Endothelial cell (in vitro differentiated cells): ENCODE data around the gene KRT34. TPM values are rescaled to one million over a fixed set of nuclear protein-coding genes. Genes with fewer than 3 reads are reported as not detected.
A peak's percentile ranks its signal among the peaks of the same experiment; 100 is the strongest.

ENCODE experiments used
- DNase-seq: peaks from one replicate; pipeline ENCODE4 v3.0.0; 2021; ENCODE audit warnings: low spot score
- H3K27ac Mint-ChIP-seq: one replicate; pipeline ENCODE4 v1.8.0; 2021; ENCODE audit warnings: mixed read lengths, inconsistent platforms; ENCODE audit not compliant: unreplicated experiment
- H3K27me3 Mint-ChIP-seq: one replicate; pipeline ENCODE4 v1.8.0; 2021; ENCODE audit warnings: mild to moderate bottlenecking, moderate library complexity, mixed read lengths, inconsistent platforms; ENCODE audit not compliant: unreplicated experiment
- H3K36me3 Mint-ChIP-seq: one replicate; pipeline ENCODE4 v1.8.0; 2021; ENCODE audit warnings: mild to moderate bottlenecking, low read depth, mixed read lengths, inconsistent platforms; ENCODE audit not compliant: unreplicated experiment
- H3K4me1 Mint-ChIP-seq: one replicate; pipeline ENCODE4 v1.8.0; 2021; ENCODE audit warnings: mild to moderate bottlenecking, mixed read lengths, inconsistent platforms; ENCODE audit not compliant: unreplicated experiment
- H3K4me3 Mint-ChIP-seq: one replicate; pipeline ENCODE4 v1.8.0; 2021; ENCODE audit warnings: mild to moderate bottlenecking, mixed read lengths, inconsistent platforms; ENCODE audit not compliant: unreplicated experiment
- H3K9me3 Mint-ChIP-seq: one replicate; pipeline ENCODE4 v1.8.0; 2021; ENCODE audit warnings: mixed read lengths, inconsistent platforms; ENCODE audit not compliant: unreplicated experiment
- total RNA-seq: library from RNA; stranded (reverse); fragmentation: NEBNext Ultra II Directional; extraction: Animal tissue kit (Norgen Biotek cat#: 25700); gene quantifications from one replicate; pipeline ENCODE4 v1.2.1, GENCODE V29; 2021; ENCODE audit not compliant: unreplicated experiment
- TF ChIP-seq, protein P1 (sequence below): fragments of 200-600 bp; sonication (generic); IDR thresholded peaks from one replicate; pipeline ENCODE4 v1.5.0; 2021; ENCODE audit warnings: antibody characterized with exemption; ENCODE audit not compliant: unreplicated experiment

KRT34 gene
- total RNA-seq, 1 donor from 2014 or later, result not detected

DNA sequence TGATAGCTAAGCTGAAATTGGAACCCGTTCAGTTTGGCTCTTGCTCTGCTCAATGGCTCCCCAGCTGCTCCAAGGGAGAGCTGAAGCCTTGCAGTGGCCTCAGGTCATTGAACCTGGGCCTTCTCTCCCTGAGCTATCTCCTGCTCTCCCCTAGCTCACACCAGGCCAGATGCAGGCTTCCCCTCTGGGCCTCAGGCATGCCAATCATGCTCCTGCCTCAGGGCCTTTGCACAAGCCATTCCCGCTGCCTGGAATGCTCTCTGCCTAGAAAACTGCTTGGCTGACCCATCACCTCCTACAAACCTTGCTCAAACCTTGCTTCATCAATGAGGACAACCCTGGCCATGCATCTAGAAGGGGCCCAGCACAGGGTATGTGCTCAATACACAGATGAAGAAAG, 49.9 kb downstream of the KRT34 start:
- no peaks in the 10 kb centered on the region for H3K4me1 Mint-ChIP-seq
- H3K36me3 Mint-ChIP-seq, result no peaks in the 10 kb centered on the region
- no peak overlapping the region for H3K4me3 Mint-ChIP-seq

DNA sequence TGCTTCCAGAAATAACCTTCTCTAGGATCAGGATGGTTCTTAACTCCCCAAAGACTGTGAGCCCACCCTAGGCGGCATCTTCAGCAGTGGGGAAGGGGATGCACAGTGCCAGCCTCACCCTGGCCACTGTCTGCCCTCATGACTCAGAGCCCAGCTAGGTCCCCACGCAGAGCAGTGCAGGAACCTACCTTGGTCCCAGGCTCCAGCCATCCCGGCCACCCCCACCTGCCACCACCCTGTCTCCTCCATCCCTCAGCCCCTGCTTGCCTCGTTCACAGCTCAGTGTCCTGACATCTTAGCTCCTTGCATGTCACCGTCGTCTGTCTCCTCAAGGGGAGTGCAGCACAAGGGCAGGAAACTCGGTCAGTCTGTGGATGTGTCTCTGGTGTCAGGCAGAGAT, 50.5 kb downstream of the KRT34 start:
- Mint-ChIP-seq H3K4me1 (no peaks in the 10 kb centered on the region), H3K36me3 (no peaks in the 10 kb centered on the region), H3K27ac (no peak overlapping the region), H3K27me3 (peaks cover 9% of the 10 kb centered on the region), H3K9me3 (no peaks in the 10 kb centered on the region), H3K4me3 (no peak overlapping the region)
- DNase-seq, result no peak
- TF ChIP-seq, protein P1, sequence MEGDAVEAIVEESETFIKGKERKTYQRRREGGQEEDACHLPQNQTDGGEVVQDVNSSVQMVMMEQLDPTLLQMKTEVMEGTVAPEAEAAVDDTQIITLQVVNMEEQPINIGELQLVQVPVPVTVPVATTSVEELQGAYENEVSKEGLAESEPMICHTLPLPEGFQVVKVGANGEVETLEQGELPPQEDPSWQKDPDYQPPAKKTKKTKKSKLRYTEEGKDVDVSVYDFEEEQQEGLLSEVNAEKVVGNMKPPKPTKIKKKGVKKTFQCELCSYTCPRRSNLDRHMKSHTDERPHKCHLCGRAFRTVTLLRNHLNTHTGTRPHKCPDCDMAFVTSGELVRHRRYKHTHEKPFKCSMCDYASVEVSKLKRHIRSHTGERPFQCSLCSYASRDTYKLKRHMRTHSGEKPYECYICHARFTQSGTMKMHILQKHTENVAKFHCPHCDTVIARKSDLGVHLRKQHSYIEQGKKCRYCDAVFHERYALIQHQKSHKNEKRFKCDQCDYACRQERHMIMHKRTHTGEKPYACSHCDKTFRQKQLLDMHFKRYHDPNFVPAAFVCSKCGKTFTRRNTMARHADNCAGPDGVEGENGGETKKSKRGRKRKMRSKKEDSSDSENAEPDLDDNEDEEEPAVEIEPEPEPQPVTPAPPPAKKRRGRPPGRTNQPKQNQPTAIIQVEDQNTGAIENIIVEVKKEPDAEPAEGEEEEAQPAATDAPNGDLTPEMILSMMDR, result no peak

More for the DNA sequence above, 49.9 kb downstream of the KRT34 start:
- peaks cover 8% of the 10 kb centered on the region for H3K27me3 Mint-ChIP-seq
- no peak for DNase-seq
- no peak overlapping the region for H3K27ac Mint-ChIP-seq
- TF ChIP-seq, protein P1, result no peak
- H3K9me3 Mint-ChIP-seq, result no peaks in the 10 kb centered on the region

DNA sequence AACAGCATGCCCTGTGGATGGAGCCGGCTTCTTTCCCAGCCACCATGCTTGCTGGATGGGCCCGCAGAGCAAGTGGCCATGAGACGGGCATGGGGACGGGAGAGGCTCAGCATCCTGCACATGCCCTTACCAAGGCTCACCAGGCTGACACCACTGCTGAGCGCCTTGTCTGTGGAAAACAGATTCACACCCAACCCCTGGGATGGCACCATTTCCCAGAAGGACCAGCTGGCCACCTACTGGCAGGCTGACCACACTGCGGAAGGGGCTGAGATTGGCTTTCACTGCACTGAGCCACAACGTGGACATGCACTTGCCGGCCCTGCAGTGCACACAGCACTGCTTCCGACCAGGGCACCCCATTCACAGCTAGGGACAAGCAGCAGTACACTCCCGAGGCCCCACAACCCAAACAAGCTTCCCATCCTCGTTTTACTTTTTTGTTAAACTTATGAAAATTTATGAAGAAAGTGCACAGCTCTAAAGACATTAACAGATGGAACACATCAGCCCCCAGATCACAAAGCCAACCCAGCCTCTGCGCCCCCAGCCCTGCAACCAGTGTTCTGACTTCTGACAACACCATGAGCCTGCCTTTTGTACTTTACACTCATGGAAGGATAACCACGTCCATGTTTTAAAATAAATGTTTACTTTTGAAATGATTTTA, 52.7 kb downstream of the KRT34 start:
- H3K4me1 Mint-ChIP-seq, result no peaks in the 10 kb centered on the region
- H3K36me3 Mint-ChIP-seq, result no peaks in the 10 kb centered on the region
- H3K27me3 Mint-ChIP-seq, result peaks cover 9% of the 10 kb centered on the region
- TF ChIP-seq, protein P1, result peak; percentile 80
- H3K4me3 Mint-ChIP-seq, result peak overlapping the region; percentile 26
- H3K9me3 Mint-ChIP-seq, result no peaks in the 10 kb centered on the region
- DNase-seq, result peak; percentile 77
- no peak overlapping the region for H3K27ac Mint-ChIP-seq

DNA sequence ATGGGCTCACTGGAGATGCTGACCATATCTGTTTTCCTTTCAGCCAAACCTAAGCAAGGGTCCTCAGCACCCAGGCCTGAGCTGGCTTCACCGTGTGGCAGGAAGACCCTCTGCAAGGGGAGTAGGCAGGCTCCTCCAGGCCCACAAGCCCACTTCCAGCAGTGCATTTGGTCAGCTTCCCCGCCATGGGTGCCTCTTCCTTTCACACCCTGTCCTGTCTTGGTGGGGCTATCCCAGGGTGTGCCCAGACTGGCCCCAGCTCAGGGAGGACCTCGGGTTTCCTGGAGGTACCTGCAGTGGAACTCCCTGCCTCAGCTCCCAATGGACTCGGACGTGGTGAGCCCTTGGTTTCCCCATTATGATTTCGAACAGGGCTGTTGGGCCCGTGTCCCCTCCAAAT, 53.9 kb downstream of the KRT34 start:
- Mint-ChIP-seq H3K27ac (no peak overlapping the region), H3K27me3 (peaks cover 5% of the 10 kb centered on the region), H3K36me3 (no peaks in the 10 kb centered on the region), H3K4me3 (no peak overlapping the region), H3K9me3 (no peaks in the 10 kb centered on the region), H3K4me1 (no peaks in the 10 kb centered on the region)
- DNase-seq, result no peak
- TF ChIP-seq, protein P1, result no peak

Other genes with a start within 250 kb of the KRT34 start
- gene KRTAP4-6, start 241.8 kb downstream of the KRT34 start, total RNA-seq, result not detected
- not detected for gene KRTAP4-5, start 232.5 kb downstream of the KRT34 start, total RNA-seq
- gene KRTAP4-4, start 221.6 kb downstream of the KRT34 start, total RNA-seq, result not detected
- not detected for gene KRTAP4-3, start 214.1 kb downstream of the KRT34 start, total RNA-seq
- not detected for gene KRTAP4-2, start 204.1 kb downstream of the KRT34 start, total RNA-seq
- gene KRTAP4-1, start 197.4 kb downstream of the KRT34 start, total RNA-seq, result not detected
- gene KRTAP9-1, start 192.4 kb downstream of the KRT34 start, total RNA-seq, result not detected
- not detected for gene KRTAP9-2, start 155.7 kb downstream of the KRT34 start, total RNA-seq
- gene KRTAP9-3, start 149.9 kb downstream of the KRT34 start, total RNA-seq, result not detected
- not detected for gene KRTAP9-8, start 144.3 kb downstream of the KRT34 start, total RNA-seq
- not detected for gene KRTAP9-4, start 132.6 kb downstream of the KRT34 start, total RNA-seq
- not detected for gene KRTAP9-9, start 126.9 kb downstream of the KRT34 start, total RNA-seq
- gene KRTAP9-6, start 116.9 kb downstream of the KRT34 start, total RNA-seq, result not detected
- not detected for gene KRTAP9-7, start 106.6 kb downstream of the KRT34 start, total RNA-seq
- not detected for gene KRTAP29-1, start 79.5 kb downstream of the KRT34 start, total RNA-seq
- gene KRTAP16-1, start 73.0 kb downstream of the KRT34 start, total RNA-seq, result not detected
- not detected for gene KRTAP17-1, start 66.6 kb downstream of the KRT34 start, total RNA-seq
- gene KRT33A, start 31.5 kb downstream of the KRT34 start, total RNA-seq, result not detected
- not detected for gene KRT33B, start 12.5 kb downstream of the KRT34 start, total RNA-seq
- not detected for gene KRT31, start 15.3 kb upstream of the KRT34 start, total RNA-seq
- gene KRT37, start 42.3 kb upstream of the KRT34 start, total RNA-seq, result not detected
- gene KRT38, start 58.7 kb upstream of the KRT34 start, total RNA-seq, result not detected
- not detected for gene KRT32, start 85.1 kb upstream of the KRT34 start, total RNA-seq
- not detected for gene KRT35, start 98.8 kb upstream of the KRT34 start, total RNA-seq
- not detected for gene KRT36, start 107.6 kb upstream of the KRT34 start, total RNA-seq
- gene KRT13, start 123.3 kb upstream of the KRT34 start, total RNA-seq, result not detected
- gene KRT15, start 136.6 kb upstream of the KRT34 start, total RNA-seq, result not detected
- 4.5 TPM for gene KRT19, start 146.0 kb upstream of the KRT34 start, total RNA-seq
- gene KRT9, start 189.8 kb upstream of the KRT34 start, total RNA-seq, result not detected
- gene KRT14, start 204.6 kb upstream of the KRT34 start, total RNA-seq, result not detected
- gene KRT16, start 230.5 kb upstream of the KRT34 start, total RNA-seq, result not detected
- not detected for gene KRT17, start 242.3 kb upstream of the KRT34 start, total RNA-seq